ENCODE measurements around the gene ATP6V1G2.
A peak's percentile ranks its signal among the peaks of the same experiment; 100 is the strongest.
"Not testable (repeated sequence)": the region's sequence is repeated elsewhere in the genome, so short reads cannot be mapped to it uniquely, and the experiment has no call there.

ATP6V1G2 gene
- long read RNA-seq, partial matches to known transcripts: 0 of 5 reads
- long read RNA-seq, other reads (novel, unspliced or antisense): 0 of 5 reads

GRCh38 chr6:31546339-31546957 lies at the start of gene ATP6V1G2:
Gene ATP6V1G2 (minus strand): TSS chr6:31546608. CDS start chr6:31546559, 49 bp downstream.
- TF ChIP-seq SPI1 (IDR thresholded peaks at IDR 0.05; ENCODE audit: borderline replicate concordance, low read depth) (no peak), CTCF (IDR thresholded peaks at IDR 0.05; ENCODE audit: insufficient read depth, low read length) (peak; percentile 91)
- peak within 1 kb of the TSS; percentile 27 for H3K4me3 ChIP-seq (replicated peaks; ENCODE audit: insufficient read depth, low read length)
- peak within 1 kb of the TSS; percentile 51 for H3K27ac ChIP-seq (replicated peaks)
- peak; percentile 85 to 93 for DNase-seq (ENCODE audit: low read depth in 1 of 2, low spot score in 1 of 2)
- no peaks in the 10 kb centered on the region for H3K27me3 ChIP-seq (ENCODE audit: insufficient read depth, poor library complexity, severe bottlenecking)

- DNase-seq (ENCODE audit: low read depth in 1 of 2, low spot score in 1 of 2): no peak
- H3K4me3 ChIP-seq (replicated peaks; ENCODE audit: insufficient read depth, low read length): no peak overlapping the region
- no peaks in the 10 kb centered on the region for H3K27me3 ChIP-seq (ENCODE audit: insufficient read depth, poor library complexity, severe bottlenecking)
- no peak overlapping the region for H3K27ac ChIP-seq (replicated peaks)
- TF ChIP-seq GABPA (IDR thresholded peaks at IDR 0.05; ENCODE audit: low read depth): no peak
- TF ChIP-seq REST (IDR thresholded peaks at IDR 0.05; ENCODE audit: insufficient replicate concordance, low read depth): no peak
- no peak for TF ChIP-seq SPI1 (IDR thresholded peaks at IDR 0.05; ENCODE audit: borderline replicate concordance, low read depth)
- no peak for TF ChIP-seq POLR2AphosphoS5 (IDR thresholded peaks at IDR 0.05; ENCODE audit: low read depth)
- TF ChIP-seq CTCF (IDR thresholded peaks at IDR 0.05; ENCODE audit: insufficient read depth, low read length): no peak
Measured at GRCh38 chr6:31592396-31592771, 46.0 kb upstream of the ATP6V1G2 start.

GRCh38 chr6:31590691-31591090 lies 44.3 kb upstream of the ATP6V1G2 start:
- H3K27me3 ChIP-seq (ENCODE audit: insufficient read depth, poor library complexity, severe bottlenecking); H3K27ac ChIP-seq (replicated peaks); H3K4me3 ChIP-seq (replicated peaks; ENCODE audit: insufficient read depth, low read length); DNase-seq (ENCODE audit: low read depth in 1 of 2, low spot score in 1 of 2): not testable (repeated sequence)

GRCh38 chr6:31588871-31589650 lies 42.7 kb upstream of the ATP6V1G2 start:
- peak overlapping the region; percentile 98 for H3K27ac ChIP-seq (replicated peaks)
- no peaks in the 10 kb centered on the region for H3K27me3 ChIP-seq (ENCODE audit: insufficient read depth, poor library complexity, severe bottlenecking)
- peak in 1 of 2 experiments; percentile 26 for DNase-seq (ENCODE audit: low read depth in 1 of 2, low spot score in 1 of 2)
- no peak overlapping the region for H3K4me3 ChIP-seq (replicated peaks; ENCODE audit: insufficient read depth, low read length)
- TF ChIP-seq CTCF (IDR thresholded peaks at IDR 0.05; ENCODE audit: insufficient read depth, low read length) (no peak), SPI1 (IDR thresholded peaks at IDR 0.05; ENCODE audit: borderline replicate concordance, low read depth) (no peak), POLR2AphosphoS5 (IDR thresholded peaks at IDR 0.05; ENCODE audit: low read depth) (no peak), REST (IDR thresholded peaks at IDR 0.05; ENCODE audit: insufficient replicate concordance, low read depth) (no peak), GABPA (IDR thresholded peaks at IDR 0.05; ENCODE audit: low read depth) (no peak)
